Melanocyte of skin (primary cell): Measurements from ENCODE around the gene LSAMP. TPM values are rescaled to one million over a fixed set of nuclear protein-coding genes. Genes with fewer than 3 reads are reported as not detected.

Source experiments
- small RNA-seq, 2 donors: library from RNA; depleted of rRNA; stranded (forward); fragments of <200 nt; gene quantifications; one replicate each; pipeline ENCODE3, GENCODE V24; 2012
- total RNA-seq, 2 donors: library from RNA; depleted of rRNA; stranded (reverse); fragments of >200 nt; gene quantifications; 2 replicates each; pipeline ENCODE4 v1.2.3, GENCODE V29; 2012

Gene LSAMP
- total RNA-seq, result 10 to 100 TPM in 1 of 2 donors, 1 to 10 TPM in 1; 2.7 to 31.7 TPM

DNA sequence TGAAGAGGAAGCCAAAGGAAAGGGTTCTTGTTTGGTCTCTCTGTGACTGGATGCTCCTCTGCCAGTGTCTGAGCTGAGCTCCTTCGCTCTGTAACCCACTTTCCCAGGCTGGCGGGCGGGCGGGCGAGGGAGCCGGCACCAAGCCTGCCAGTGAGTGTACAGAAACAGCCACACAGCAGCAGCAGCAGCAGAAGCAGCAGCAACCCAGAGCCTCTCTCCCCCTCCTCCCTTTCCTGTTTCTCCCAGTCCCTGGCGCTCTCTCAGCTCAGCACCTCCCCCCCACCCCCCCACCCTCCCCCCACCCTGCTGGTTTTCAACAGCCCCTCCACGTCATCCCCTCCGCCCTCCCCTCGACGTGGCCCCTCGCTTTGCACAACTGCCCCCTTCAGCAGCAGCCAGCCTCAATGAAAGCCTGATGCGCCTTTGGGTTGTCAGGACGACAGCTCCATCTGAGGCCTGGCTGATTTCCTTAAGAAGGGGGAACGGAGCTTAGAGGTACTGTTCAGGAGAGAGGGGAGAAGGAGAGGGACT, at the start of gene LSAMP:
Gene LSAMP (minus strand): TSS at position 177 of the 531 bp plus-strand sequence.

Small RNA genes lying within 50 kb of the gene (small RNA-seq; reads per million reads assigned to genes)
- 0 reads per million in 2 donors for gene RN7SL815P
